ENCODE results near the gene HSF4. TPM values are rescaled to one million over a fixed set of nuclear protein-coding genes. Genes with fewer than 3 reads are reported as not detected.

Gene HSF4
- total RNA-seq, 2 experiments from 2014 or later: 8.1 to 17.0 TPM

DNA sequence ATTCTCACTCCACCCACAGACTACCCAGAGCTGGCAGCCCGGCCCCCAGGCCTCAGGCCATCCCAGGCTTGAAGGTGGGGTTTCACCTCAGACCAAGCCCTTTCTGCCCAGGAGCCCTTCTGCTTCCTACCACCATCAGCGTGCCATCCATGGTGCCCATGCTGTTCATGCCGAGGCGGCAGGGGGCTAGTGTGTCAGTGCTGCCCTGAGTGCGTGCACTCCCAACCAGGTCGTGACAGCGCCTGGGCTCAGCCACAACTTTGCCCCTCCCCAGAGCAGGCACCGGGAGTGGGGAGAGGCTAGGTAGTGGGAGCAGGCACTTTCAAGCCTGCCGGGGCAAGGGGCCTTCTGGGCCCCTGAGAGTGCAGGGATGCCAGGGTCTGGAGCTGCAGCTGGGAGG is 22.2 kb upstream of the HSF4 start:
- no TSS peak for BruUV-seq (replicated peaks)
- no peak overlapping the region for H3K27ac ChIP-seq (ENCODE audit: low read depth, low read length, poor library complexity, severe bottlenecking)
- H4K20me1 ChIP-seq (ENCODE audit: insufficient read depth, low read length): no peaks in the 10 kb centered on the region
- no peak for DNase-seq (ENCODE audit: low spot score)
- H2AFZ ChIP-seq (ENCODE audit: low read length): no peak overlapping the region
- CTCF ChIA-PET (ENCODE audit: unreplicated experiment): no interaction called here
- no peaks in the 10 kb centered on the region for H3K9me3 ChIP-seq (ENCODE audit: low read length)
- no peaks in the 10 kb centered on the region for H3K4me1 ChIP-seq (ENCODE audit: insufficient read depth, low read length, poor library complexity, severe bottlenecking)
- H3K9me2 ChIP-seq (ENCODE audit: insufficient read depth, low read length): no peaks in the 10 kb centered on the region
- POLR2A ChIA-PET: no interaction called here
- no peaks in the 10 kb centered on the region for H3K79me2 ChIP-seq (ENCODE audit: insufficient read depth, low read depth, low read length)
- intact Hi-C loops (cut with micrococcal nuclease; ENCODE audit: unreplicated experiment): no loop called here
- H3K4me3 ChIP-seq (ENCODE audit: low read depth, low read length, poor library complexity, severe bottlenecking): no peak overlapping the region
- peaks cover 94% of the 10 kb centered on the region for H3K36me3 ChIP-seq (ENCODE audit: insufficient read depth, low read length)
- TF ChIP-seq EZH2phosphoT487 (IDR thresholded peaks at IDR 0.05; ENCODE audit: borderline replicate concordance, low read depth, low read length) (no peak), CTCF (conservative IDR thresholded peaks at IDR 0.05; ENCODE audit: low read length) (no peak)
- no peak overlapping the region for H3K4me2 ChIP-seq (ENCODE audit: low read length)

DNA sequence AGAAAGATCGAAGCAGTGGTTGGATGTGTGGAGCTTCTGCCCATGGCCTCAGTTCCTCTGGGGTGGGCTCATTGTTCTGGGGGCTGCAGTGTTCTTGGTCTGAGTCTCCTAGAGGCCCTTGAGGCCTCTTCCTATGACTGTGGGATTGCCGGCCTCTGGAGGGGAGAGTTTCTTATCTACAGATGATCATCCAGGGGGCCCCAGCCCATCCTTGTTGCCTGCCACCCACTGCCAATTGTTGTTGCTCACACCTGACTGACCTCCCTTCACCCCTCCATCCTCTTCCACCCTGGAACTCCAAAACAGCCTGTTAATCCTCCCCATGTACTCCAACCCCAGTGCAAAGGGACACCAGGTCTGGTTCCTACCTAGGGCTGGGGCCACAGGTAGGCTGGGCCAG is 19.6 kb upstream of the HSF4 start:
- Histone ChIP-seq H3K4me2 (ENCODE audit: low read length) (no peak overlapping the region), H2AFZ (ENCODE audit: low read length) (no peak overlapping the region), H3K27ac (ENCODE audit: low read depth, low read length, poor library complexity, severe bottlenecking) (no peak overlapping the region), H3K36me3 (ENCODE audit: insufficient read depth, low read length) (peaks cover 86% of the 10 kb centered on the region), H3K4me1 (ENCODE audit: insufficient read depth, low read length, poor library complexity, severe bottlenecking) (no peaks in the 10 kb centered on the region), H3K9me2 (ENCODE audit: insufficient read depth, low read length) (no peaks in the 10 kb centered on the region), H3K9me3 (ENCODE audit: low read length) (no peaks in the 10 kb centered on the region), H3K79me2 (ENCODE audit: insufficient read depth, low read depth, low read length) (no peaks in the 10 kb centered on the region), H3K4me3 (ENCODE audit: low read depth, low read length, poor library complexity, severe bottlenecking) (no peak overlapping the region), H4K20me1 (ENCODE audit: insufficient read depth, low read length) (no peaks in the 10 kb centered on the region)
- ChIA-PET CTCF (ENCODE audit: unreplicated experiment) (no interaction called here), POLR2A (no interaction called here)
- intact Hi-C loops (cut with micrococcal nuclease; ENCODE audit: unreplicated experiment): no loop called here
- BruUV-seq (replicated peaks): no TSS peak
- DNase-seq (ENCODE audit: low spot score): no peak
- TF ChIP-seq EZH2phosphoT487 (IDR thresholded peaks at IDR 0.05; ENCODE audit: borderline replicate concordance, low read depth, low read length) (no peak), CTCF (conservative IDR thresholded peaks at IDR 0.05; ENCODE audit: low read length) (no peak)

GRCh38 chr16:67145746-67146145 is 18.8 kb upstream of the HSF4 start:
- CTCF ChIA-PET (ENCODE audit: unreplicated experiment): no interaction called here
- H3K79me2 ChIP-seq (ENCODE audit: insufficient read depth, low read depth, low read length): no peaks in the 10 kb centered on the region

More at GRCh38 chr16:67145746-67146145, 18.8 kb upstream of the HSF4 start:
- Histone ChIP-seq H4K20me1 (ENCODE audit: insufficient read depth, low read length) (no peaks in the 10 kb centered on the region), H3K27ac (ENCODE audit: low read depth, low read length, poor library complexity, severe bottlenecking) (no peak overlapping the region), H3K9me2 (ENCODE audit: insufficient read depth, low read length) (no peaks in the 10 kb centered on the region), H3K4me1 (ENCODE audit: insufficient read depth, low read length, poor library complexity, severe bottlenecking) (no peaks in the 10 kb centered on the region), H3K9me3 (ENCODE audit: low read length) (no peaks in the 10 kb centered on the region), H2AFZ (ENCODE audit: low read length) (no peak overlapping the region), H3K36me3 (ENCODE audit: insufficient read depth, low read length) (peaks cover 78% of the 10 kb centered on the region), H3K4me2 (ENCODE audit: low read length) (no peak overlapping the region), H3K4me3 (ENCODE audit: low read depth, low read length, poor library complexity, severe bottlenecking) (no peak overlapping the region)
- TF ChIP-seq CTCF (conservative IDR thresholded peaks at IDR 0.05; ENCODE audit: low read length): no peak
- no peak for TF ChIP-seq EZH2phosphoT487 (IDR thresholded peaks at IDR 0.05; ENCODE audit: borderline replicate concordance, low read depth, low read length)
- POLR2A ChIA-PET: no interaction called here
- DNase-seq (ENCODE audit: low spot score): no peak
- intact Hi-C loops (cut with micrococcal nuclease; ENCODE audit: unreplicated experiment): no loop called here
- BruUV-seq (replicated peaks): no TSS peak
